Measurements from ENCODE around the gene HLA-F.

HLA-F gene

GRCh38 chr6:29747688-29748250 is 24.5 kb downstream of the HLA-F start:
- no peak for DNase-seq (ENCODE audit: extremely low read depth, low read depth)
- no peak for TF ChIP-seq CTCF (IDR thresholded peaks at IDR 0.05; ENCODE audit: low read depth, low read length, missing control alignments)
- H3K4me3 ChIP-seq (replicated peaks; ENCODE audit: low read depth, low read length) = peak overlapping the region; percentile 50

- TF ChIP-seq CTCF (IDR thresholded peaks at IDR 0.05; ENCODE audit: low read depth, low read length, missing control alignments) = no peak
- DNase-seq (ENCODE audit: extremely low read depth, low read depth) = peak; percentile 45
- H3K4me3 ChIP-seq (replicated peaks; ENCODE audit: low read depth, low read length) = peak overlapping the region; percentile 50
Measured at GRCh38 chr6:29748391-29749307, 25.4 kb downstream of the HLA-F start.

- DNase-seq (ENCODE audit: extremely low read depth, low read depth) = no peak
- TF ChIP-seq CTCF (IDR thresholded peaks at IDR 0.05; ENCODE audit: low read depth, low read length, missing control alignments) = no peak
- H3K4me3 ChIP-seq (replicated peaks; ENCODE audit: low read depth, low read length) = peak overlapping the region; percentile 50
Measured at GRCh38 chr6:29749308-29749662, 26.1 kb downstream of the HLA-F start.

GRCh38 chr6:29749668-29750067 is 26.4 kb downstream of the HLA-F start:
- TF ChIP-seq CTCF (IDR thresholded peaks at IDR 0.05; ENCODE audit: low read depth, low read length, missing control alignments) = no peak
- no peak for DNase-seq (ENCODE audit: extremely low read depth, low read depth)
- H3K4me3 ChIP-seq (replicated peaks; ENCODE audit: low read depth, low read length) = no peak overlapping the region

GRCh38 chr6:29750709-29751108 is 27.5 kb downstream of the HLA-F start:
- TF ChIP-seq CTCF (IDR thresholded peaks at IDR 0.05; ENCODE audit: low read depth, low read length, missing control alignments) = no peak
- no peak for DNase-seq (ENCODE audit: extremely low read depth, low read depth)
- no peak overlapping the region for H3K4me3 ChIP-seq (replicated peaks; ENCODE audit: low read depth, low read length)

- DNase-seq (ENCODE audit: extremely low read depth, low read depth) = no peak
- H3K4me3 ChIP-seq (replicated peaks; ENCODE audit: low read depth, low read length) = peak overlapping the region; percentile 48; the same call in 1 of the 2 replicates
- TF ChIP-seq CTCF (IDR thresholded peaks at IDR 0.05; ENCODE audit: low read depth, low read length, missing control alignments) = no peak
Measured at GRCh38 chr6:29751480-29751879, 28.2 kb downstream of the HLA-F start.

Data from HFF-Myc (cell line).